RWPE2 (cell line): ENCODE results near the gene ITIH5.

Experiments
- ATAC-seq: fragments of 200-7000 bp; cut with Tn5 transposase; 3 replicates; pipeline ENCODE4 v1.9.1; 2021; ENCODE audit warnings: low read depth
- DNase-seq: peaks from one replicate; pipeline ENCODE4 v3.0.0-alpha.2; 2020; ENCODE audit warnings: low spot score
- H3K27ac ChIP-seq: fragments of 450-650 bp; 2 replicates; pipeline ENCODE4 v1.5.1; 2017; ENCODE audit warnings: mild to moderate bottlenecking; ENCODE audit not compliant: poor library complexity, severe bottlenecking
- H3K27me3 ChIP-seq: fragments of 250-450 bp; sonication (Bioruptor Pico); 2 replicates; pipeline ENCODE4 v1.5.1; 2021; ENCODE audit warnings: mild to moderate bottlenecking, moderate library complexity; ENCODE audit not compliant: insufficient read depth, poor library complexity, severe bottlenecking
- H3K36me3 ChIP-seq: fragments of 250-450 bp; sonication (Bioruptor Pico); 2 replicates; pipeline ENCODE4 v1.5.1; 2020; ENCODE audit warnings: low read depth, mild to moderate bottlenecking, moderate library complexity
- H3K4me1 ChIP-seq: fragments of 250-450 bp; sonication (Bioruptor Pico); 2 replicates; pipeline ENCODE4 v1.5.1; 2021; ENCODE audit warnings: mild to moderate bottlenecking, moderate library complexity; ENCODE audit not compliant: insufficient read depth, poor library complexity, severe bottlenecking
- H3K4me3 ChIP-seq: fragments of 250-450 bp; sonication (Bioruptor Pico); 2 replicates; pipeline ENCODE4 v1.5.1; 2021; ENCODE audit warnings: mild to moderate bottlenecking, moderate library complexity; ENCODE audit not compliant: severe bottlenecking
- H3K9me3 ChIP-seq: fragments of 250-450 bp; sonication (Bioruptor Pico); 2 replicates; pipeline ENCODE4 v1.5.1; 2021; ENCODE audit warnings: mild to moderate bottlenecking, moderate library complexity; ENCODE audit not compliant: severe bottlenecking
- TF ChIP-seq, protein P1 (sequence below): fragments of 450-650 bp; IDR thresholded peaks from one replicate; pipeline ENCODE4 v1.5.1; 2017; ENCODE audit warnings: mild to moderate bottlenecking, moderate library complexity; ENCODE audit not compliant: poor library complexity, severe bottlenecking

The ITIH5 gene

DNA sequence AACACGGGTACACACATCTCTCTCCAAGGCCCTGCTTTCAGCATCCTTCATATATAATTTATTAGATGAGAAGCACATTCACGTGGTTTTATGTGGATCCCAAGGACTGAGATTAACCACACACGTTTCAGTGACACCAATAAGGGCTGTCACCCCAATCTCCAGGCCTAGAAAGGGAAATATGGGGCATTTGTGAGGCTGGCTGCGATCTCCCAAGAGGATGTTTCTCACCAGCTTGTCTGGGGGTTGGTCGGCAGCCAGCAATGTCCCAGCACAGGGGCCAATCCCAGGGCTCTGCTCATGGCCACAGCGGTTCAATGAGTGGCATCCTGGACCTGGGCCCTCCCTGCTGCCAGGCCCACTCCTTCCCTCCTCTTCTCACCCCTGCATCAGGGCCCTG is 115.5 kb downstream of the ITIH5 start:
- H3K9me3 ChIP-seq, result no peaks in the 10 kb centered on the region
- TF ChIP-seq, protein P1, sequence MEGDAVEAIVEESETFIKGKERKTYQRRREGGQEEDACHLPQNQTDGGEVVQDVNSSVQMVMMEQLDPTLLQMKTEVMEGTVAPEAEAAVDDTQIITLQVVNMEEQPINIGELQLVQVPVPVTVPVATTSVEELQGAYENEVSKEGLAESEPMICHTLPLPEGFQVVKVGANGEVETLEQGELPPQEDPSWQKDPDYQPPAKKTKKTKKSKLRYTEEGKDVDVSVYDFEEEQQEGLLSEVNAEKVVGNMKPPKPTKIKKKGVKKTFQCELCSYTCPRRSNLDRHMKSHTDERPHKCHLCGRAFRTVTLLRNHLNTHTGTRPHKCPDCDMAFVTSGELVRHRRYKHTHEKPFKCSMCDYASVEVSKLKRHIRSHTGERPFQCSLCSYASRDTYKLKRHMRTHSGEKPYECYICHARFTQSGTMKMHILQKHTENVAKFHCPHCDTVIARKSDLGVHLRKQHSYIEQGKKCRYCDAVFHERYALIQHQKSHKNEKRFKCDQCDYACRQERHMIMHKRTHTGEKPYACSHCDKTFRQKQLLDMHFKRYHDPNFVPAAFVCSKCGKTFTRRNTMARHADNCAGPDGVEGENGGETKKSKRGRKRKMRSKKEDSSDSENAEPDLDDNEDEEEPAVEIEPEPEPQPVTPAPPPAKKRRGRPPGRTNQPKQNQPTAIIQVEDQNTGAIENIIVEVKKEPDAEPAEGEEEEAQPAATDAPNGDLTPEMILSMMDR, result no peak
- DNase-seq (no peak), ATAC-seq (no peak)
- no peak overlapping the region for H3K27ac ChIP-seq
- no peaks in the 10 kb centered on the region for H3K4me1 ChIP-seq
- H3K27me3 ChIP-seq, result no peaks in the 10 kb centered on the region
- H3K36me3 ChIP-seq, result no peaks in the 10 kb centered on the region
- H3K4me3 ChIP-seq, result no peak overlapping the region

DNA sequence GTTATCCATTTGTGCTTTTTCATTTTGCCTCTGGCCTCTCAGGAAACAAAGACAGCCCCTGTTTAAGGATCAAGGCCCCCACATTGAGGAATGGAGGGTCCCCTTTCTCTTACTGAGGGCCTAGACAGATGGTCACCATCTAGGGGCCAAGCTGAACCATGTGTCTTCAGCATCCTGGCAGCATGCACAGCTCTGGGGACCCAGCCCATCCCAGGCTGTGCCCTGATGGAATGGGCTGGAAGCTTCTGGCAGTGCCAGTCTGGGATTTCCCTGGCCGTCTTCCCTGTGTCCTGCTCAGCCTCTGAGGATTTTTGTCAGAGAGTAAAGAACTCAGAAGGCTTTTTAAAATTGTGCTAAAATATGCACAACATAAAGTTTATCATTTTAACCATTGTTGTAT is 116.8 kb downstream of the ITIH5 start:
- TF ChIP-seq, protein P1, result no peak
- Histone ChIP-seq H3K9me3 (no peaks in the 10 kb centered on the region), H3K4me3 (no peak overlapping the region), H3K27ac (no peak overlapping the region), H3K36me3 (no peaks in the 10 kb centered on the region), H3K27me3 (no peaks in the 10 kb centered on the region), H3K4me1 (no peaks in the 10 kb centered on the region)
- ATAC-seq (no peak), DNase-seq (no peak)

DNA sequence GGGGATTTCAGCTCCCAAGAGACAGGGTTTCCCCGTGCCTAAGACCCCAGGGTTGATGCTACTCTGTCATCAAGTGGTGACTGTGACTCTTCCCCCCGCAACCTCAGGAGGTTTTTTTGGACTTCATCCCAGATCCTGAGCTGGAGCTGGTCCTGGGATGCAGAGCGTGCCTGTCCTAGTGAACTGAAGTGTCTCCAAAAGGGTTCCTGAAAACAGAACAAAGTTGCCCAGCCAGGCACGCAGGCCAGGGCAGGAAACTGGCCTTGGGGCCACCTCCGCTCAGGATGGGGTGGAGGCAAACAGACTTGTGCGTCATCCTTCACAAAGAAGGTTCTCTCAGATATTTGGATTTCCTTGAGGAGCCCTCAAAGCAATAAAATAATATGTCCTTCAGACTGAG is 118.9 kb downstream of the ITIH5 start:
- Histone ChIP-seq H3K4me1 (no peaks in the 10 kb centered on the region), H3K36me3 (no peaks in the 10 kb centered on the region), H3K9me3 (no peaks in the 10 kb centered on the region), H3K27ac (no peak overlapping the region), H3K27me3 (no peaks in the 10 kb centered on the region), H3K4me3 (no peak overlapping the region)
- TF ChIP-seq, protein P1, result no peak
- DNase-seq (no peak), ATAC-seq (no peak)

DNA sequence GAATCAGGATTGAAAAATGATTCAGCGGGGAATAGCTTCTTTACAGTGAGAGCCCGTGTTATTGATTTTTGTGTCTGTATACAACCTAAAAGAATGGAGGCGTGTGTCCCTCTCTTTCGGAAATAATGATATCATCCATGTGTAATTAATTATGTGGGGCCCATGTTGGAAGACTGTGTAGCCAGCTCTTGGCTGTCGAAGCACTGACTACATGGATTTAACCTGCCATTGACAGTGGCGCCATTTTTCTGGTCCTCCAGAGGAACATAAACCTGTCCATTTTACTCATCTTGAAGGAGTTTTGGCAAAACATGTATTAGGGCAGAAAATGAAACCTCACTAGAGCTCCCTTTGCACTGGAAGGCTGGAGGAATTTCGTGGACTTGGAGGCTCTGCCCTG is 119.6 kb downstream of the ITIH5 start:
- Histone ChIP-seq H3K36me3 (no peaks in the 10 kb centered on the region), H3K4me1 (no peaks in the 10 kb centered on the region), H3K4me3 (no peak overlapping the region), H3K9me3 (no peaks in the 10 kb centered on the region), H3K27ac (no peak overlapping the region), H3K27me3 (no peaks in the 10 kb centered on the region)
- TF ChIP-seq, protein P1, result no peak
- DNase-seq (no peak), ATAC-seq (no peak)

DNA sequence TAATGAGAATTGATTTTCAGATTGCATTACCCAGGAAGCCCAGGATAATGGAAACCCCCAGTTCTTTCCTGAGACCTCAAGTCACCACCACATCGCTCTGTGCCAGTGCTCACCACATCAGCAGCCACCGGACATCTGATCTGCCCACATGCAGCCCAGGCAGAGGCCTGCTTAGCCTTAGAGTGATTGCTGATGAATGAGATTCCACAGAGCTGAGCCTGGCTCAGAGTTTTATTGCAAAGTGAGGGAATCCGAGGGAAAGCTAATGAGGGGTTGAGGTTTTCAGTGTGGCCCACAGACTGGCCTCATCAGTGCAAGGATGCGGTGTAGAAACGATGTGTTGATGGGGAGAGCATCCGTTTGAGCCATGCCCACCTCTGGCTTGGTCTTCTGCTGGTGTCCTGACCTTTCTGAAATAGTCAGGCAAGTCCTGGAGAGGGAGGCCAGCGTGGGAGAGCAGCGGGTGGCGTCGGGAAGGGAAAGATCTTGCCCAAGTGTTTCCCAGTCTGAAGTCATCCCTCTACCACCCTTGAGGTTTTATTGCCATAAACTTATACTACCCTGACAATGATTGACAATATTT is 120.3 kb downstream of the ITIH5 start:
- Histone ChIP-seq H3K9me3 (no peaks in the 10 kb centered on the region), H3K27ac (no peak overlapping the region), H3K27me3 (no peaks in the 10 kb centered on the region), H3K4me1 (no peaks in the 10 kb centered on the region), H3K36me3 (no peaks in the 10 kb centered on the region), H3K4me3 (no peak overlapping the region)
- DNase-seq (no peak), ATAC-seq (no peak)
- TF ChIP-seq, protein P1, result no peak
